Subcutaneous adipose tissue (tissue), 4 donors: ENCODE measurements around the gene ATP9A. TPM values are rescaled to one million over a fixed set of nuclear protein-coding genes. Genes with fewer than 3 reads are reported as not detected.

Source experiments
- CTCF ChIP-seq: fragments of 450-650 bp; IDR thresholded peaks from one replicate; pipeline ENCODE4 v1.5.1; 2016; ENCODE audit warnings: low read depth, mild to moderate bottlenecking, control low read depth, antibody characterized with exemption, moderate library complexity
- total RNA-seq, 4 donors: library from RNA; depleted of rRNA; stranded (reverse); fragments of >200 nt; gene quantifications; one replicate each; pipeline ENCODE4 v1.1.0, GENCODE V29; 2016

ATP9A gene
- total RNA-seq, 4 donors from 2014 or later, result 77.2 to 128 (median 88.6) TPM

GRCh38 chr20:51641866-51642265, 126.3 kb downstream of the ATP9A start:
- TF ChIP-seq CTCF, result no peak

- TF ChIP-seq CTCF, result no peak
Observed at GRCh38 chr20:51640743-51641142, 127.4 kb downstream of the ATP9A start.

GRCh38 chr20:51639206-51639832, 128.9 kb downstream of the ATP9A start:
- TF ChIP-seq CTCF, result no peak

GRCh38 chr20:51637241-51637640, 130.9 kb downstream of the ATP9A start:
- TF ChIP-seq CTCF, result no peak

- TF ChIP-seq CTCF, result no peak
Observed at GRCh38 chr20:51636123-51636522, 132.1 kb downstream of the ATP9A start.

GRCh38 chr20:51635680-51636079, 132.5 kb downstream of the ATP9A start:
- TF ChIP-seq CTCF, result no peak

GRCh38 chr20:51634877-51635276, 133.3 kb downstream of the ATP9A start:
- no peak for TF ChIP-seq CTCF
